Activated T-cell treated with anti-CD3 and anti-CD28 coated beads for 48 hours (primary cell): ENCODE measurements around the gene LRRTM4.
"Not testable (repeated sequence)": the region's sequence is repeated elsewhere in the genome, so short reads cannot be mapped to it uniquely, and the experiment has no call there.

Experiments used
- DNase-seq: peaks from one replicate; pipeline ENCODE4 v3.0.0-alpha.2; 2020; ENCODE audit warnings: low read depth

Gene LRRTM4

DNA sequence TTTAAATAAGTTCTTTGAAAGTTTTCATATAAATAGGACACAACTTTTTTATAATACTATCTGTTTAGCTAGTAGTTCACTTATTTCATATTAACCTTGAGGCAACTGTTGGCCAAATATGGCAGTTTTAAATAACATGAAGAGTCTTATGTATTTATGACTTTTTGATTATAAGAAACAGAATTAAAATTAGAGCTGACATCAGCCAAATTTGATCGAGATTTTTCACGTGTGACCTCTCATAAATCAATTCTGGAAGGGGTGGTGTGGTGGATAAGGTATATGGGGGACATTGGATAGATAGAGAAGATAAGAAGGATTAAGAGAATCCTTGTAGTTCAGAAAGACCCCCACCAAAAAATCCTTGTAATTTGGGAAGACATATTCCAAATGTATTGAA is 776.6 kb downstream of the LRRTM4 start:
- DNase-seq = no peak

GRCh38 chr2:76737607-76738006 is 784.6 kb downstream of the LRRTM4 start:
- DNase-seq = no peak

DNA sequence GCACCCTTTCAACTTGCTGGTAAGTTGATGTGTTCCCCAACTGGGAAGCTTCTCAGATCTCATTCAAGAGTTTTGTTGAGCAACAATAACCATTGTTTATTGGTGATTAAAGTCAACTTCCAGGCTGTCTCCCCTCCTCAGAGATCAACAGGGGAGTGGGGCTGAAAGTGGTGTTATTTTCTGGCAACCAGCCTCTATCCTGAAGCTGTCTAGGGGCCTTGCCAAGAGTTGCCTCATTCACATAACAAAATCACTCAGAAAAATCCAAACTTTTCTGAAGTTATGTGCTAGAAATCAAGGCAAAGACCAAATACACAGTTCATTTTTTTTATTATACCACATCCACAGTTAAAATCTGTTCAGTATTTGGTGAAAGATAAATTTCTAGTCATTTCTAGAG is 788.4 kb downstream of the LRRTM4 start:
- no peak for DNase-seq

GRCh38 chr2:76731157-76731556 is 791.0 kb downstream of the LRRTM4 start:
- no peak for DNase-seq

DNA sequence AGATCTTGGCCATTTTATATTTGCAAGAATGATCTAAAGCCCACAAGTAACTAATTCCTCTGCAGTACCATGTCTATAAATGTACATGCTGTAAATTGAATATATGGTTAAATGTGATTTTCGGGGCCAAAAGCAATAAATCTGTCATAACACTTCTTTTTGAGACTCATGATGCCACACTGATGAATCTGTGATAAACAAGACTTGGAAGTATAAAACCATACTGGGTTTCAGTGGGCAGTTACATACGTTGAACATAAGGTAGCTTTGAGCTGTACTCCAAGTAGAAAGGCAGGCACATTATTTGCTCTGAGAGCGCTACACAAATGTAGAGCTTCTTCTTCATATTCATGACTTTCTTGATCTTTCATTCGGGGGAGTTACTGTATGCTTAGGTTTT is 792.2 kb downstream of the LRRTM4 start:
- DNase-seq = no peak

DNA sequence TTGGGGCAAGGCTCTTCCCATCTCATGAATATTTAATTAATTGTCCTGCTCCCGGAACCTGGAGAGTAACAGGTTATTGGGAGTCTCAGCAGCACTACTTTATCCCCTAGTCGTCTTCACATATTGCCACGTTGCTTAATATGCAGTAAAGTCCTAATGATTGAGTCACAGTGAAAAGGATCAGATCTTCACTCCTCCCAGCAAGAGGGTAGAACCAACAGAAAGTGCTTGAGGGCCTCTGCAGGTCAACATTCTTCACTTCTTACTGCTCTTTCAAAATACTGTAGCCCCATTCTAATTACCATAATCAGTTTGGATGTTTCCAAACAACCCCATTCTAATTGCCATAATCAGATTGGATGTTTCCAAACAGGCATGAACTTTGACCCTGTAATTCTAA is 801.0 kb downstream of the LRRTM4 start:
- DNase-seq = no peak

- DNase-seq = no peak
These were observed 808.9 kb downstream of the LRRTM4 start for GRCh38 chr2:76713312-76713711.

DNA sequence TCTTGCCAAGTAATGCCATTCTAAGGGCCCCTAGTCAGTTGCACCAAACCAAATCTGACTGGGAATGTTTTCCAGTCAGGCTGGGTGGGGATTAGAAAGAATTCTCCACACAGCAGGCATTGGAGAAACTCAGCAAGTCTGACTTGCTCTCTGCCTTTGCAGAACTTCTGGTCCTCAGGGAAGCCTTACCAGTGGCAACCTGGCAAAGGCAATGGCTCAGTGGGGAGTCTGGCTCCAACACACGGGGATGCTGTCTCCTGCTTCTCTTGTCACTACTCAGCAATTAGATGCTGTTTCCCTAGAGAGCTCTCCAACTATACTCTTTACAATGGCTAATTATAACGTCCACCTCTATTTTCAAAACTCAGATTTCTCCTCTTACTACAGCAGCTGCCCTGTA is 810.7 kb downstream of the LRRTM4 start:
- DNase-seq = no peak

DNA sequence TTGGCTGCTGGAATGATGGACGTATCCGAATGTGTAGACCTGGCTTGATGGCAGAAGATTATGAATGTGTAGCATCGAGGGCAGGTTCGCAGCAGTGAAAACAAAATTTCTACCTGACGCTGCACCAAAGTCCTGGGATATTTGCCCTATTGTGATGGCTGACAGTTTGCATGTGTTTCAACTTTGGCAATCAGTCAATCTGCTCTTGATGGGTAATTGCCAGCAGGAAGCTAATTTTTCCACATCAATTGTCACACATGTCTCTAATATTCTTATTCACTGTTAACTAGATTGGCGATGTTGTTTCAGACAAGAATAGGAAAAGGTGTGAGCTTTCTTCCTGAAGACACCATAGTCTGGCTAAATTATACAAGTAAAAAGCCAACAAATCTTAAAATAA is 821.3 kb downstream of the LRRTM4 start:
- no peak for DNase-seq

- DNase-seq = not testable (repeated sequence)
These were observed 824.0 kb downstream of the LRRTM4 start for GRCh38 chr2:76697998-76698713.
